Esophagus squamous epithelium (tissue), 4 donors: Measurements from ENCODE around the gene HSPA9.
A peak's percentile ranks its signal among the peaks of the same experiment; 100 is the strongest.

Experiments
- POLR2A ChIP-seq, 4 donors: fragments of 450-650 bp; IDR thresholded peaks; one replicate each; pipeline ENCODE4 v1.6.1; 2017; ENCODE audit warnings: antibody characterized with exemption in 4 of 4, mild to moderate bottlenecking in 4 of 4, moderate library complexity in 3 of 4
- TF ChIP-seq, protein P1 (sequence below), 6 experiments: fragments of 450-650 bp in 4 of 6; fragments of 200-600 bp in 2 of 6; sonication (generic) in 2 of 6; IDR thresholded peaks; one replicate each; pipeline ENCODE4 v1.5.1; 2016 to 2019; ENCODE audit warnings: antibody characterized with exemption in 6 of 6, mild to moderate bottlenecking in 4 of 6, moderate library complexity in 4 of 6

GRCh38 chr5:138595180-138595795 is 20.1 kb upstream of the HSPA9 start:
- no peak for TF ChIP-seq POLR2A (IDR thresholded peaks at IDR 0.05)
- TF ChIP-seq, protein P1, sequence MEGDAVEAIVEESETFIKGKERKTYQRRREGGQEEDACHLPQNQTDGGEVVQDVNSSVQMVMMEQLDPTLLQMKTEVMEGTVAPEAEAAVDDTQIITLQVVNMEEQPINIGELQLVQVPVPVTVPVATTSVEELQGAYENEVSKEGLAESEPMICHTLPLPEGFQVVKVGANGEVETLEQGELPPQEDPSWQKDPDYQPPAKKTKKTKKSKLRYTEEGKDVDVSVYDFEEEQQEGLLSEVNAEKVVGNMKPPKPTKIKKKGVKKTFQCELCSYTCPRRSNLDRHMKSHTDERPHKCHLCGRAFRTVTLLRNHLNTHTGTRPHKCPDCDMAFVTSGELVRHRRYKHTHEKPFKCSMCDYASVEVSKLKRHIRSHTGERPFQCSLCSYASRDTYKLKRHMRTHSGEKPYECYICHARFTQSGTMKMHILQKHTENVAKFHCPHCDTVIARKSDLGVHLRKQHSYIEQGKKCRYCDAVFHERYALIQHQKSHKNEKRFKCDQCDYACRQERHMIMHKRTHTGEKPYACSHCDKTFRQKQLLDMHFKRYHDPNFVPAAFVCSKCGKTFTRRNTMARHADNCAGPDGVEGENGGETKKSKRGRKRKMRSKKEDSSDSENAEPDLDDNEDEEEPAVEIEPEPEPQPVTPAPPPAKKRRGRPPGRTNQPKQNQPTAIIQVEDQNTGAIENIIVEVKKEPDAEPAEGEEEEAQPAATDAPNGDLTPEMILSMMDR (IDR thresholded peaks at IDR 0.05): peak in 3 of 6 experiments; percentile 20 to 36 (median 24)
